SIG-M5 (cell line): ENCODE results near the gene MCU.
"Not testable (repeated sequence)": the region's sequence is repeated elsewhere in the genome, so short reads cannot be mapped to it uniquely, and the experiment has no call there.

Experiments used
- DNase-seq: peaks from one replicate; lab custom pipeline; 2025; lab: John Stamatoyannopoulos, UW

The MCU gene

GRCh38 chr10:72687035-72687434 lies 4.9 kb upstream of the MCU start:
- no peak for DNase-seq

DNA sequence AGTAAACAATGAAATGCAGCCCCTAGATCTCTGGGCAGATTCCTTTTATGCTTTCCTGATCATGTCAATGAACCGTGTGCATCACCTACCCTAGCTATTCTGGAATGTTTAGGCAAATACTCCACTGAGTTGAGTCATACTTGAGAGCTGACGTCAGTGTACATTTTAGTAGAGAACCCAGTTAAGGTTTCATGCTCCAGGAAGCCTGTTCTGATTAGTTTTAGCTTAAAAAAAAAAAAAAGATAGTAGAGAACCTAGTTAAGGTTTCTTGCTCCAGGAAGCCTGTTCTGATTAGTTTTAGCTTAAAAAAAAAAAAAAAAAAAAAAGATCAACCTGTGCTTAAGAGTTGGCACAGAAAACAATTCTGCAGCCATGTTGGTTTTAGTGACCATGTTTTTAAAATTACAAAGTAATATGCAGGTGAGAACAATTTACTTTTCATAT lies 3.7 kb upstream of the MCU start:
- no peak for DNase-seq

GRCh38 chr10:72689660-72690059 lies 2.3 kb upstream of the MCU start:
- DNase-seq, result no peak

DNA sequence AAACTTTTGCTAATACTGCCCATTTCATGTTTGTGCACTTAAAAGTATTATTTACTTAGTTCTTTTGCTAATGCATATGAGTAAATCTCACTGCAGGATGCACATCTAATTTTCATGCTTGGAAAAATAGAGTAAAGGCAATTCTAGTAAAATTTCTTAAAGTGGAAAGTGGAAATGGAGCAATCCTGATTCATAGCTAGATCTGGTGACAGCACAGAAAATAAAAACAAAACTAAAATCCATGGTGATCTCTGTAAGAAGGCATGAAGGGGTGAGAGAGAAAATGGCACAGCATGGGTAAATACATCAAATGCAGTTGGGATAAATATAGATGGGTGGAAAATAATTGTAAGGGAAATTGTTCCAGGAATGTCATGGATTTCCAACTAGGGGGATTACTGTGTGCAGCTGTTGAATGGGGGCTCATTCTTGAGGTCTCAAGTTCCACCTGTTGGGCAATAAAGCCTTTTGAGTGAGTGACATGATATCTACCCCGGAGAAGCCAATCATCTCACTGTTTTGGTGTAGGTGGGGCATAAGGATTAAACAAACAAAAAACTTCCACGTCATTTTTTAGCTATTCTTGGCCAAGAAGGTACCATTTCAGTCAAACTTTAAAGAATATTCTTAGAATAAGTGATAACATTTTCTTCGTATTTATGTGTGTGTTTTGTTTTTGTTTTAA lies 1.7 kb upstream of the MCU start:
- no peak for DNase-seq

DNA sequence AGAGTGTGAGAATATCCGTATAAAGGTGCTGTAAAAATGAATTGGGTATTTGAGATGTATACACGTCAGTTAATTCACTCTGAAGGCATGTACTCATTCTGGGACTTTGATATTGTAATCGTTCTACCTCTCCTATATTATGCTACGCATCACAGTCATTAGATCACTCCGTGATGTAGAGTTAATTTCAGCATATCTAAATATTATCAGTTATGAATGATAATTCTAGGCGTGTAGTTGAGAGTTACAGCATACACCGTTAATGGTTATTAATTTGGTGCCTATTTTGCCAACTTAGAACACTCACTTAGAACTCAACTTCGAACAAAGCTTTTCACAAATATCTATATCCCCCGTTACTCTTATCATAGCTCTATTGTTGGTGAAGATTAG lies 477 bp upstream of the MCU start:
- DNase-seq, result no peak

DNA sequence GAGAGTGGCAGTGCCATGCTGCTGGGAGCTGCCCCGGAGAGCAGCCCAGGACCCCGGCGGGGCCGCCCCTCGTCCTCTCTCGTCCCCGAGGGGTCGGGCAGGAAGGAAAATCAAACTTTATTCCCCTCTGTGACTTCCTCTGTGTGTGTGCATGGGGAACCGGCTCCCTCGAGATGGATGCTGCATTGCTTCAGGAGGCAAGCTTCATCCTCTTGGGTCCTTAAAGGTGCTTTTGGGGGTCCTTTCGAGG lies 726 bp downstream of the MCU start:
- DNase-seq, result no peak

DNA sequence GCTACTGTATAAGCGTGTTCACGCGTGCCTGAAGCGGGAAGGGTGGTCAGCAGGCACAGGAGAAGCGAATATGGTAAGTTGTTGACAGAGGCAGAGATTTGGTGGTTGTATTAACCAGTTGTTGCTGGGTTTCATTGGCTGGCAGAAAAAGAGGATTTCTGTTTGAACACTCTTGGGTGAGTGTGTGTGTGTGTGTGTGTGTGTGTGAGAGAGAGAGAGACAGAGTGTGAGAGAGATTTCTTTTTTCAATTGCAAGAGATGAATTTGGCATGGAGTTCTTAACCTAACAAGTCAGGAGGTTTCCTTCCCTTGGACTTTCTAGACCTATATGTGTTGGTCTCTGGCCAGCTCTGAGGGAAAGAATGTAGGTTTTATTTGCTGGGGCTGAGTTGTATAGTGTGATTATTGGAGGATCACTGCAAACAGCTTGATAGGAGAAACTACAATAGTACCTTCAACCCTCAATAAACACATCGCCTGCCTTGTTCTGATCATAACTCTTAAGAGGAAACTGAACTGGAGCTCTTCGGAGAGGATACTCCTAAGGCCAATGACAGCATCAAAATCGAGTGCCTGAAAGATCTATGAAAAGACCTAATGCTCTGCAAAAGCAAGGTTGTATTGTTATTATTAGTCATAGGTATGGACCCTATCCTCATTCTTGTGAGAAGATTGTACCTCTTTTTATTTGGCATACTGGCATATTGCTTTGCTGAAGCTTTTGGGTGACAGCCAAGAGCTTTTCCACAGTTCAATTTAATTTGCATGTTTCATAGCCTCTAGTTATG lies 1.2 kb downstream of the MCU start:
- DNase-seq, result no peak

DNA sequence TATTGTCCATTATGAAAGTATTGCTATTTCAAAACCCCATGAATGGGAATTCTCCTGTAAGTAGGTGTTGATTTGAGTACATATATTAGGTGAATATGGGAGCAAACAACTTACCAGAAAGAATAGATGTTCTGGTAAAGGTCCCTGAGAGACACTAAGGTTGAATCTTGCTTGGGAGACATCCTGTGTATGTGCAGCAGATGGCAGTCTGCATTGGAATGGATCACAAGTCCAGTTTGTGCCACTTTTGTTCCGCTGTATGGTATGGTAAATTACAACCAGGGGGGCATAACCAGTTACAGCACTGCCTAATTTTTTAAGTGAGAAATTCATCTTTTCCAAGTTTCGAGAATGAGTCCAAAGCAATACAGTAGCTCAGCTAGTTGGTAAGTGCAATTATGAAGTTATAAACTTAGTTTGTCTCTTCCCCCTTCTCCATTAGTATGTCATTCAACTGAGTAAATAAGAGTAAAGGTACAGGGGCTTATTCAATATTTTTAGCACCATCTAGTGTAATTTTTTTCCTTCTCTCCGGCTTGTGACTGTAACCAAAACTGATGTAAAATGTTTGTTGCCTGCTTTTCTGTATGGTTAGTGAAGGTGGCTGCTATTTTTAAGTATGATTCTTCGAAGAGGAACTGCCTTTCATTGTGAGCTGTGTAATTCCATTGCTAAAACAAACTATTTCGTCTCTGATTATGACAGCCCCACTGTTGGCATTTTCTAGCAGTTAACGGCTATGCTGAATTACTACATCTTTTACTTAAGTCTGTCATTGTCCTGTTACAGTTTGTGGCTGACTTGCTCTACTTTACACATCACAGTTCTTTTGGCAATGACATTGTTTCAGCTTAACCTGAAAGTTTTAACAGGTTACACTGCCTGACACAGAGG lies 2.8 kb downstream of the MCU start:
- DNase-seq, result peak; percentile 76

DNA sequence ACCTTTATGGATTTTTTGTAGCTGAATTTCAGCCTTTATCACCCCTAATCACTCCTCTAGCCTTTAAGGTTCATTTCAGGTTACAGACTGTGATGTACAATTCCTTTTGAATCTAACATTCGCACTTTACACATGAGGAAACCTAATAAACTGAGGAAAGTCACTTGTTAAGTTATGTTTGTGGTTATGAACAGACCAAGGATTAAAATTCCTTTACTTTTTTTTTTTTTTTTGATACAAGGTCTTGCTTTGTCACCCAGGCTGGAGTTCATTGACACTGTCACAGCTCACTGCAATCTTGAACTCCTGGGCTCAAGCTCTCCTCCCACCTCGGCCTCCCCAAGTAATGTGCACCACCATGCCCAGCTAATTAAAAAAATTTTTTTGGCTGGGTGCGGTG lies 3.6 kb downstream of the MCU start:
- DNase-seq, result no peak

DNA sequence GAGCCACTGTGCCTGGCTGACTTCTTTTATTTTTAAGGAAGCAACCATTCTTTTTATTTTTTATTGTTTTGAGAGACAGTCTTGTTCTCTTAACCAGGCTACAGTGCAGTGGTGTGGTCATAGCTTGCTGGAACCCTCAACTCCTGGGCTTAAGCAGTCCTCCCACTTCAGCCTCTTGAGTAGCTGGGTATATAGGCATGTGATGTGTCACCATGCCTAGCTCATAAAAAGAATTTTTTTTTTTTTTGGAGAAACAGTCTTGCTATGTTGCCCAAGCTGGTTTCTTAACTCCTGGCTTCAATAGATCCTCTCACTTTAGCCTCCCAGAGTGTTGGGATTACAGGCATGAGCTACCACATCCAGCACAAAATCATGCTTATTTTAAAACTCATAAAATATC lies 5.8 kb downstream of the MCU start:
- DNase-seq, result peak; percentile 21

GRCh38 chr10:72702465-72702864 lies 10.5 kb downstream of the MCU start:
- DNase-seq, result not testable (repeated sequence)

DNA sequence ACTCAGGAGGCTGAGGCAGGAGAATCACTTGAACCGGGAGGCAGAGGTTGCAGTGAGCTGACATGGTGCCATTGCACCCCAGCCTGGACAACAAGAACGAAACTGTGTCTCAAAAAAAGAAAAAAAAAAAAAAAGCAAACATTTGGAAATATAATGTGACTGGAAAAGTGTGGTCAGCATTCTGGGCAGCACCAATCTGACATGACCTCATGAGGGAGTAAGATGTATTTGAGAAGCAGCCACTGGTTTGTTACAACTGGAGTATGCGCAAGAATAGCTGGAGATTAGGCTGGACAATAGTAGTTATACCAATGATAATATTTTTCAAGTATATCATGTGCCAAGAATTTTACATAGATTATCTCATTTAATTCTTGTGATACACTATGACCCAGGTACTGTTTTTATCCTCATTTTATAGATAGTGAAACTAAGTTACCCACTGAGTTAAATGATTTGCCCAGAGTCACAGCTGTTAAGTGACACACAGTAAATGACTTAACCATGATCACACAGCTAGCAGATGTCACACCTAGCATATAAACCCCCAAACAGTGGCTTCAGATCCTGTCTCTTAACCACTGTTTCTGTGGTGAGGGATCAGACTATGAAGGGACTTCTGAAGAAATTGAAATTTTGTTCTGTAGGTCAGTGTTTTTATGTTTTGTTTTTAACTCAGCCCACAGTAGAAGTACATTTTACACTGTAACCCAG lies 11.1 kb downstream of the MCU start:
- DNase-seq, result no peak

GRCh38 chr10:72704117-72704516 lies 12.2 kb downstream of the MCU start:
- no peak for DNase-seq

GRCh38 chr10:72709041-72709440 lies 17.1 kb downstream of the MCU start:
- DNase-seq, result no peak

GRCh38 chr10:72712136-72712535 lies 20.2 kb downstream of the MCU start:
- no peak for DNase-seq

DNA sequence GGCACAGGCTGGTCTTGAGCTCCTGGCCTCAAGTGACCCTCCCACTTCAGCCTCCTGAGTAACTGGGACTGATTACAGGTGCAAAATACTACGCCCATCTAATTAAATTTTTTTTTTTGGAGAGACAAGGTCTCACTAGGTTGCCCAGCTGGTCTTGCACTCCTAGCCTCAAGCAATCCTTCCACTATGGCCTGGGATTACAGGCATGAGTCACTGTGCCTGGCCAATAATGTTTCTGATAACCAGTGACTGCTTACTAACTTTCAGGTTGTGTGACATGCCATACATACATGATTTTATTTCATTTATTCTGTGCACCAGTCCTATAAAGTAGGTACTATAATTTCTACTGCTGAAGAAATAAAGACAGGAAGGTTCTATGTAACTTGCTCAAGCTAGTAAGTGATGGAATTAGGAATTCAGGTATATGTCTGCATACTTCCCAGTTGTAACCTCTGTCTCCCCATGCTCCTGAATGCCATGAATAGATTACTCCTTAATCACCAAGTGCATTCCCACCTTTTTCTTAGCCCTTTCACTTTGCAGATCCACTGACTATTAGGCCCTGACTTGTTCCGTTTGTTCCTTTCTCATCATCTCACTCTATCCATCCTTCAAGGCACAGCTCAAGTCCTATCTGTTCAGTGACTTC lies 28.1 kb downstream of the MCU start:
- DNase-seq, result no peak

DNA sequence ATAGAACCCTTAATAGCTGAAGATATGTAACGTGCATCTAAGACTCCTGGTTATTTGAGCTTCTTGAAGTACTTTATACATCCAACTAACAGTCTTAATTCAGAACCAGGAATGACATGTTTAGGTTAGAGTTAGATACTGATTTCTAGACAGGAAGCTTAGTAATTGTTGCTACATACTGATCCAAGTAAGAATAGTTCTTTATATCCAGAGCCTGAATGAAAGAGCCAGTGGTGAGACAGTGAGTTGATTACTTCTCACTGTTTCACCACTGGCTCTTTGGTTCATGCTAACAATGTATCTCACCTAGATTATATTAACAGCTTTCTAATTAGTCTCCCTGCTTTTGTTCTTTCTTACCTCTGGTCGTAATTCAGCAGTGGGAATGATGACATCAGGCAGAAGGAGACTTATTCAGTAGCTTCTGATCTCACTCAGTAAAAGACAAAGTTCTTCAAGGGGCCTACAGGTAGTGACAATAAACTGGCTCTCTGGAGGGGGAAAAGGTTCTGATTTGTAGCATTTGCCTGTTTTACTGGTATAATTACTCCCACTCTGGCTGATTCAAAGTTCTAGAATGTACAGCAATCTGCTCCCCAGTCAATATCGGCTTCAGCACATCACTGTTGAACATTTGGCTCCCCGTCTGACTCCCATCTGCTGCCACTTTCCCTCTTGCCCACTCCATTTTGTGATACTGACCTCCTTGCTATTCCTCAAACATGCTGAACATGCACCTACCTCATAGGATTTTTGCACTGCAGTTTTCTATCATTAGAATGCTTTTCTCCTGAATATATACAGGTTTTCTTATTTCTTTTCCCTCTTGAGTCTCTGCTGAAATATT lies 29.1 kb downstream of the MCU start:
- no peak for DNase-seq

DNA sequence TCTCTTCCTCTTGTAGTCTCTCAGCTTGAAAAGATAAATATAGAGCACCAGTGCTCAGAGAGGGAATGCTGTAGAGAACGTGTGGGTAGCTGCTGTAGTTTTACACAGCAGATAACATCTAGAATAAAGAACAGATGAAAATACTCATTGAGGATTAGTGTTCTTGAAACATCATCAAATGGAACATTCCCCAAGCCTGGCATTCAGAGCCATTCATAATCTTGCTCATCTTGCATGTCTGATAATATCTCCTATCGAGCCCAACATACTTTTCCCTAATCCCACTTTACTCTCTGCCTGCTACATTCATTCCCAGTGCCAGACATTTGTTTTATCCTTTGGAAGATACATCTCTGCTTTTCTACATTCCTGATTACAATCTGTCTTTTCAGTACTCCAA lies 35.2 kb downstream of the MCU start:
- DNase-seq, result no peak

- no peak for DNase-seq
Observed at GRCh38 chr10:72728462-72728861, 36.5 kb downstream of the MCU start.

DNA sequence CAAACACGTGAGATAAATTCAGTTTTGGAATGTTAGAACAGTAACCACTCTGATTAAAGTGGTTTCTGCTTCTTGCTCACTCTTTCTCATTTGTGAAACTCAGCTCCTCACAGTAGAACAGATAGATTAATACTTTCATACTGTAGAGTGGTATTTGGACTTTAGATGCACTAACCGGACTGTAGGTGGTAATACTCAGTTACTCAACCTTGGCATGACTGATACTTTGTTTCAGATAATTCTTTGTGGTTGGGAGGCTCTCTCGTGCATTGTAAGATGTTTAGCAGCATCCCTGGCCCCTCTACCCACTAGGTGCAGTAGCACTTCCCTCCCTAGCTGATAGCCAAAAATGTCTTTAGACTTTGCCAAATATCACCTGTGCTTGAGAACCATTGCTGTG lies 37.6 kb downstream of the MCU start:
- DNase-seq, result no peak

DNA sequence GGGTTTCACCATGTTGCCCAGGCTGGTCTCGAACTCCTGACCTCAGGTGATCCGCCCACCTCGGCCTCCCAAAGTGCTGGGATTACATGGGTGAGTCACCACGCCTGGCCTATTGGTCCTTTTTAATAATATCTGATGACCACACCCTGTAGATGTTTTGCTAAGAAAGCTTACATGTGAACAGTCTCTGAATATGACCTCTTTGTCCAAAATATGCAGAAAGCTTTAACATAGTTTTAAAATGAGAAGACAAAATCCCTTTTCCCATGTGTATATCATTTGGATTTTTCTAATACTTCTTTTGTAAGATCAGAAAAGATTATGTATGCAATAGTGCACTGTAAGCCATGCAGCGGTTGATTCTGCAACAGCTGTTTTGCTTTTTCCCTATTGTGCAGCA lies 38.5 kb downstream of the MCU start:
- no peak for DNase-seq
